Neural crest cell (in vitro differentiated cells): ENCODE results near the gene LYST. TPM values are rescaled to one million over a fixed set of nuclear protein-coding genes. Genes with fewer than 3 reads are reported as not detected.
"Not testable (repeated sequence)": the region's sequence is repeated elsewhere in the genome, so short reads cannot be mapped to it uniquely, and the experiment has no call there.

ENCODE experiments used
- DNase-seq: peaks from one replicate; pipeline ENCODE4 v3.0.0; 2021; ENCODE audit warnings: low read depth, mixed read lengths, low spot score
- H3K27ac Mint-ChIP-seq: one replicate; pipeline ENCODE4 v1.8.0; 2021; ENCODE audit warnings: mild to moderate bottlenecking, mixed read lengths; ENCODE audit not compliant: unreplicated experiment
- H3K27me3 Mint-ChIP-seq: 2 replicates; pipeline ENCODE4 v1.8.0; 2021; ENCODE audit warnings: low read depth, mild to moderate bottlenecking, mixed read lengths
- H3K36me3 Mint-ChIP-seq: 2 replicates; pipeline ENCODE4 v1.8.0; 2021; ENCODE audit warnings: low read depth, mild to moderate bottlenecking, mixed read lengths
- H3K4me1 Mint-ChIP-seq: 2 replicates; pipeline ENCODE4 v1.8.0; 2021; ENCODE audit warnings: mixed read lengths
- H3K4me3 Mint-ChIP-seq: one replicate; pipeline ENCODE4 v1.8.0; 2021; ENCODE audit warnings: mild to moderate bottlenecking, mixed read lengths
- H3K9me3 Mint-ChIP-seq: 2 replicates; pipeline ENCODE4 v1.8.0; 2021; ENCODE audit warnings: mixed read lengths
- CTCF ChIP-seq: fragments of 200-600 bp; sonication (generic); conservative IDR thresholded peaks from 2 replicates; pipeline ENCODE4 v1.5.0; 2021; ENCODE audit warnings: antibody characterized with exemption, mild to moderate bottlenecking
- long read RNA-seq: library from polyadenylated mRNA; unstranded; transcript quantifications from one replicate; pipeline ENCODE4 v2.0.0, GENCODE V29; 2020
- total RNA-seq: library from RNA; stranded (reverse); gene quantifications from 2 replicates; pipeline ENCODE4 v1.2.1, GENCODE V29; 2021

LYST gene
- total RNA-seq: 5.3 and 6.1 TPM in 2 replicates
- long read RNA-seq, partial matches to known transcripts: 1 of 2 reads
- long read RNA-seq, other reads (novel, unspliced or antisense): 1 of 2 reads

DNA sequence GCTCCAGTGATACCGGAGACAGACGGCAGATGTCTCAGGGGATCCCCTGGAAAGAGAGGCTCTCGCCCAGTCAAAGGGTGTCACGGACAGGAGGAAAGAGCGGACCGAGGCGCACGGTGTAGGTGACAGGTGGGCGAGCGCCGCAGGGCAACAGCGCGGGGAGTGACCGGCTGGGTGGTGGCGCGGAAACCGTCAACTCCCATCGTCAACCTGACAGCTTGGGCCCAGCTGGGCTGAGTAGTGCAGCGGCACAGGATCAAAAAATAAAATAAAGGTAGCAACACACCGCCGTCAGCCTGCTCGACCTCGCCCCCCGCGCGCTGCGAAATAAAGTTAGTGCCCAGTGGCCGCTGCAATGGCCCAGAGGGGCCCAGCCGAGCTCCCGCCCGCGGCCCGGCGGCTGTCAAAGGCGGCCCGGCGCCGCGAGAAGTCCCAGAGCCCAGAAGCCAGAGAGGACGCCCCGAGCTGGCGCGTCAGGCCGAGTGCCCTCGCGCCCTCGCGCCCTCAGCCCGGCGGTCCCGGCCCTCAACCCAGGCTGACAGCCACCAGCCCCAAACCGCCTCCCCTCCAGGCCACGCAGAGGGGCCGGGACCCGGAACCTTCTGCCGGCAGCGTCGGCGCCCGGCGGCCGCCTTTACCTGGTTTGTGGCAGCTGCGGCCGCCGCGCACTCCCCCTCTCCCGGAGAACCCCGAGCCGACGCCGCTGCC lies at the start of gene LYST:
TSS of gene LYST (minus strand) at position 702 of the 708 bp plus-strand sequence. CDS start 36,489 bp downstream, outside the sequence.
- TF ChIP-seq CTCF: peak; percentile 53
- H3K9me3 Mint-ChIP-seq: no peaks in the 10 kb centered on the region
- H3K36me3 Mint-ChIP-seq: no peaks in the 10 kb centered on the region
- peak within 1 kb of the TSS; percentile 99 for H3K27ac Mint-ChIP-seq
- H3K27me3 Mint-ChIP-seq: peaks cover 27% of the 10 kb centered on the region
- peak within 1 kb of the TSS; percentile 96 for H3K4me3 Mint-ChIP-seq
- H3K4me1 Mint-ChIP-seq: peaks cover 24% of the 10 kb centered on the region
- DNase-seq: peak; percentile 28

GRCh38 chr1:235915489-235915888 lies 48.8 kb upstream of the LYST start:
- not testable (repeated sequence) for DNase-seq, H3K27ac Mint-ChIP-seq, H3K9me3 Mint-ChIP-seq, H3K27me3 Mint-ChIP-seq, H3K36me3 Mint-ChIP-seq, H3K4me3 Mint-ChIP-seq
- H3K4me1 Mint-ChIP-seq: peaks cover 28% of the 10 kb centered on the region

- no peak overlapping the region for H3K27ac Mint-ChIP-seq
- H3K27me3 Mint-ChIP-seq: no peaks in the 10 kb centered on the region
- no peak overlapping the region for H3K4me3 Mint-ChIP-seq
Measured at GRCh38 chr1:235913311-235913710, 46.6 kb upstream of the LYST start.

GRCh38 chr1:235911876-235912275 lies 45.2 kb upstream of the LYST start:
- no peak for DNase-seq

More at GRCh38 chr1:235913311-235913710, 46.6 kb upstream of the LYST start:
- Mint-ChIP-seq H3K4me1 (peaks cover 23% of the 10 kb centered on the region), H3K36me3 (no peaks in the 10 kb centered on the region), H3K9me3 (no peaks in the 10 kb centered on the region)
- no peak for TF ChIP-seq CTCF
- DNase-seq: no peak

DNA sequence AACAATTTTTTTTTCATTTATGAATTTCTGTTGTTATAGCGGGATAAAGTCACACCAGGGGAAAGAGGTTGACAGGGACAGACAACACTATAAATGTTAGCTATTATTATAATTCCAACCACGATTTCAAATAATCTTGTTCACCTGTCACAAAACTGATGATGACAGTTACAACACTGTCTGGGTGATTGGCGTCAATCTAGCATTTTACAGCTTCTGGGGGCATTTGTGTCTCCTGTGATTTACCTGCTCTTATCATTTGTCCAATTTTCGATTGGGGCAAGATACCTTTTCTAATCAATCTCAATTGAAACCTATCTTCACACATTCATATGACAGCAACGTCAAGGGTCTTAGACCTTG lies 44.6 kb upstream of the LYST start:
- H3K27me3 Mint-ChIP-seq: no peaks in the 10 kb centered on the region
- no peak overlapping the region for H3K4me3 Mint-ChIP-seq
- no peak for DNase-seq
- peaks cover 23% of the 10 kb centered on the region for H3K4me1 Mint-ChIP-seq
- no peak overlapping the region for H3K27ac Mint-ChIP-seq
- no peaks in the 10 kb centered on the region for H3K9me3 Mint-ChIP-seq
- H3K36me3 Mint-ChIP-seq: no peaks in the 10 kb centered on the region
- TF ChIP-seq CTCF: no peak

More at GRCh38 chr1:235911876-235912275, 45.2 kb upstream of the LYST start:
- no peak for TF ChIP-seq CTCF
- no peaks in the 10 kb centered on the region for H3K27me3 Mint-ChIP-seq
- H3K36me3 Mint-ChIP-seq: no peaks in the 10 kb centered on the region
- peaks cover 23% of the 10 kb centered on the region for H3K4me1 Mint-ChIP-seq
- H3K9me3 Mint-ChIP-seq: no peaks in the 10 kb centered on the region
- H3K27ac Mint-ChIP-seq: no peak overlapping the region
- no peak overlapping the region for H3K4me3 Mint-ChIP-seq
